GM21423 (cell line): ENCODE results near the gene MELTF.
A peak's percentile ranks its signal among the peaks of the same experiment; 100 is the strongest.
"Not testable (repeated sequence)": the region's sequence is repeated elsewhere in the genome, so short reads cannot be mapped to it uniquely, and the experiment has no call there.

Experiments used
- ATAC-seq: cut with Tn5 transposase; IDR thresholded peaks from one replicate; pipeline ENCODE4 v1.9.1; 2021; ENCODE audit warnings: mild to moderate bottlenecking, moderate library complexity; ENCODE audit not compliant: unreplicated experiment

Gene MELTF

GRCh38 chr3:197029511-197030167, at the start of gene MELTF:
Gene MELTF, minus strand, starts transcription at chr3:197029817. Its CDS starts 115 bp downstream, at chr3:197029702.
- peak; percentile 72 for ATAC-seq

- no peak for ATAC-seq
These were observed 46.8 kb upstream of the MELTF start for GRCh38 chr3:197076415-197076814.

- ATAC-seq, result peak; percentile 55
These were observed 38.5 kb upstream of the MELTF start for GRCh38 chr3:197068077-197068476.

GRCh38 chr3:197064771-197065170, 35.2 kb upstream of the MELTF start:
- ATAC-seq, result no peak

GRCh38 chr3:197062446-197062845, 32.8 kb upstream of the MELTF start:
- no peak for ATAC-seq

- not testable (repeated sequence) for ATAC-seq
These were observed 22.0 kb upstream of the MELTF start for GRCh38 chr3:197051637-197052036.

- ATAC-seq, result no peak
These were observed 20.9 kb upstream of the MELTF start for GRCh38 chr3:197050511-197050910.

- ATAC-seq, result no peak
These were observed 12.9 kb upstream of the MELTF start for GRCh38 chr3:197042539-197042938.

GRCh38 chr3:197041875-197042488, 12.4 kb upstream of the MELTF start:
- ATAC-seq, result no peak

GRCh38 chr3:197040658-197041057, 11.0 kb upstream of the MELTF start:
- ATAC-seq, result no peak

- no peak for ATAC-seq
These were observed 9.3 kb upstream of the MELTF start for GRCh38 chr3:197038679-197039462.

- ATAC-seq, result no peak
These were observed 6.0 kb upstream of the MELTF start for GRCh38 chr3:197035577-197035976.

- ATAC-seq, result not testable (repeated sequence)
These were observed 5.2 kb upstream of the MELTF start for GRCh38 chr3:197034778-197035177.

- ATAC-seq, result not testable (repeated sequence)
These were observed 4.1 kb upstream of the MELTF start for GRCh38 chr3:197033764-197034163.

GRCh38 chr3:197031315-197032285, 2.0 kb upstream of the MELTF start:
- ATAC-seq, result no peak

GRCh38 chr3:197030379-197031314, 1.0 kb upstream of the MELTF start:
- ATAC-seq, result no peak

- ATAC-seq, result peak; percentile 27
These were observed 698 bp downstream of the MELTF start for GRCh38 chr3:197028728-197029510.

- ATAC-seq, result no peak
These were observed 1.5 kb downstream of the MELTF start for GRCh38 chr3:197027896-197028727.
